ENCODE measurements around the gene SLC39A11. TPM values are rescaled to one million over a fixed set of nuclear protein-coding genes. Genes with fewer than 3 reads are reported as not detected.

The SLC39A11 gene
- total RNA-seq, 2 experiments from 2014 or later: 25.6 to 51.5 TPM

DNA sequence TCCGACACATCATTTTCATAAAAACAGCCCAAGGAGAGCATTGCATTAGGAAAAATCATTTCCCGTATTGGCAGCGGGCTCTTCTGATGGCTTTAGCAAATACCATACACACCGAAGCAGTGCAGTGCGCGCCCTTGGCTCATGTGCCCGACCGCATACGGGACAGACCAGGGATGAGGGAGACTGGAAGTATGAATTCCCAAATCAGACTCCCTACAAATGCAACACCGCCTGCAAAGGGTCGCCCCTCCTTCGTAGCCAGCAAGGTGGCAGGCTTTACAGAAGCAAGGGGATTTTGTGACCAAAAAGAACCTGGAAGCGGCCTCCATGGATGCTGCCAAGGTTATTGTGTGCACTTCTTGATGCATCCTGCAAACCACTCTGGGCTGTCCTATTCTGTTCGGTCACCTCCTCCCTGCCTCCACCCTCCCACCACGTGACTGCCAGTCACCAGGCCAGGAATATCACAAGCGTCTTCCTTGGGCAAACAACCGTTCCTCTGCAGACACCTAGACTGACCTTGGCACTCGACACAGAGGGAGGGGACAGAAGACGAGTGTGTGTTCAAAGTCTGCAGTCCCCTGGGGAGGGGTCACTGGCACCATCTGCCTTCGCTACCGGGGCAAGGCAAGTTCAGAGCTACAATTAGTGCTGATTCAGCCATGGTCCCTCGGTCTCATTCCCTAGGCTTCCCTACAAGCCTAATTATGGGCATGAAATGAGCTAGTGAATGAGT is 460.4 kb downstream of the SLC39A11 start:
- POLR2A ChIA-PET: no interaction called here
- H3K9me3 ChIP-seq (ENCODE audit: low read length): no peaks in the 10 kb centered on the region
- no peaks in the 10 kb centered on the region for H3K9me2 ChIP-seq (ENCODE audit: insufficient read depth, low read length)
- no peaks in the 10 kb centered on the region for H3K79me2 ChIP-seq (ENCODE audit: insufficient read depth, low read depth, low read length)
- no peak overlapping the region for H3K4me3 ChIP-seq (ENCODE audit: low read depth, low read length, poor library complexity, severe bottlenecking)
- DNase-seq (ENCODE audit: low spot score): no peak
- CTCF ChIA-PET (ENCODE audit: unreplicated experiment): no interaction called here
- no peak overlapping the region for H3K4me2 ChIP-seq (ENCODE audit: low read length)
- H3K36me3 ChIP-seq (ENCODE audit: insufficient read depth, low read length): no peaks in the 10 kb centered on the region
- H3K4me1 ChIP-seq (ENCODE audit: insufficient read depth, low read length, poor library complexity, severe bottlenecking): no peaks in the 10 kb centered on the region
- intact Hi-C loops (cut with micrococcal nuclease; ENCODE audit: unreplicated experiment): no loop called here
- H3K27ac ChIP-seq (ENCODE audit: low read depth, low read length, poor library complexity, severe bottlenecking): no peak overlapping the region
- TF ChIP-seq, protein P1, sequence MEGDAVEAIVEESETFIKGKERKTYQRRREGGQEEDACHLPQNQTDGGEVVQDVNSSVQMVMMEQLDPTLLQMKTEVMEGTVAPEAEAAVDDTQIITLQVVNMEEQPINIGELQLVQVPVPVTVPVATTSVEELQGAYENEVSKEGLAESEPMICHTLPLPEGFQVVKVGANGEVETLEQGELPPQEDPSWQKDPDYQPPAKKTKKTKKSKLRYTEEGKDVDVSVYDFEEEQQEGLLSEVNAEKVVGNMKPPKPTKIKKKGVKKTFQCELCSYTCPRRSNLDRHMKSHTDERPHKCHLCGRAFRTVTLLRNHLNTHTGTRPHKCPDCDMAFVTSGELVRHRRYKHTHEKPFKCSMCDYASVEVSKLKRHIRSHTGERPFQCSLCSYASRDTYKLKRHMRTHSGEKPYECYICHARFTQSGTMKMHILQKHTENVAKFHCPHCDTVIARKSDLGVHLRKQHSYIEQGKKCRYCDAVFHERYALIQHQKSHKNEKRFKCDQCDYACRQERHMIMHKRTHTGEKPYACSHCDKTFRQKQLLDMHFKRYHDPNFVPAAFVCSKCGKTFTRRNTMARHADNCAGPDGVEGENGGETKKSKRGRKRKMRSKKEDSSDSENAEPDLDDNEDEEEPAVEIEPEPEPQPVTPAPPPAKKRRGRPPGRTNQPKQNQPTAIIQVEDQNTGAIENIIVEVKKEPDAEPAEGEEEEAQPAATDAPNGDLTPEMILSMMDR (conservative IDR thresholded peaks at IDR 0.05; ENCODE audit: low read length): no peak
- TF ChIP-seq EZH2phosphoT487 (IDR thresholded peaks at IDR 0.05; ENCODE audit: borderline replicate concordance, low read depth, low read length): no peak
- no peaks in the 10 kb centered on the region for H4K20me1 ChIP-seq (ENCODE audit: insufficient read depth, low read length)
- BruUV-seq (replicated peaks): no TSS peak
- no peak overlapping the region for H2AFZ ChIP-seq (ENCODE audit: low read length)

DNA sequence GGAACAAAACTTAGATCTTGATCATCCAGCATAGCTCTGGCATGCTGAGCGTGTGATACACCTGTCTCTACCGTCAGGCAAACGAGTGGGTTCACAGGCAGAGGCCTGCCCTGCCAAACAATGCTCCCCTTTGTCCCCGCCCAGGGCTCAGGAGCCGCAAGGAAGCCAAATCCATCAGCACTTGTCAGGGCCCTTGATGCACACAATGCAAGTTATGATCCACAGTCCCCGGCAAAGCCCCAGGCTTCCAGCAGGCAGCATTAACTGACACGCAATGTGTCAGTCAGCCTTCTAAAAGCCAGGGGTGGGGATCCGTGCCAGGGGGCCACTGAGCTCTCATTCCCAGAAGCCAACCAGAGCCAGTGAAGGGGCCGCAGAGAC is 460.9 kb downstream of the SLC39A11 start:
- no peak overlapping the region for H3K27ac ChIP-seq (ENCODE audit: low read depth, low read length, poor library complexity, severe bottlenecking)
- ChIA-PET CTCF (ENCODE audit: unreplicated experiment) (no interaction called here), POLR2A (no interaction called here)
- H4K20me1 ChIP-seq (ENCODE audit: insufficient read depth, low read length): no peaks in the 10 kb centered on the region
- DNase-seq (ENCODE audit: low spot score): no peak
- no peaks in the 10 kb centered on the region for H3K79me2 ChIP-seq (ENCODE audit: insufficient read depth, low read depth, low read length)
- no peak overlapping the region for H3K4me2 ChIP-seq (ENCODE audit: low read length)
- intact Hi-C loops (cut with micrococcal nuclease; ENCODE audit: unreplicated experiment): no loop called here
- no peak overlapping the region for H2AFZ ChIP-seq (ENCODE audit: low read length)
- no peaks in the 10 kb centered on the region for H3K36me3 ChIP-seq (ENCODE audit: insufficient read depth, low read length)
- no peaks in the 10 kb centered on the region for H3K4me1 ChIP-seq (ENCODE audit: insufficient read depth, low read length, poor library complexity, severe bottlenecking)
- no peak overlapping the region for H3K4me3 ChIP-seq (ENCODE audit: low read depth, low read length, poor library complexity, severe bottlenecking)
- H3K9me2 ChIP-seq (ENCODE audit: insufficient read depth, low read length): no peaks in the 10 kb centered on the region
- no peaks in the 10 kb centered on the region for H3K9me3 ChIP-seq (ENCODE audit: low read length)
- BruUV-seq (replicated peaks): no TSS peak
- TF ChIP-seq EZH2phosphoT487 (IDR thresholded peaks at IDR 0.05; ENCODE audit: borderline replicate concordance, low read depth, low read length): no peak

DNA sequence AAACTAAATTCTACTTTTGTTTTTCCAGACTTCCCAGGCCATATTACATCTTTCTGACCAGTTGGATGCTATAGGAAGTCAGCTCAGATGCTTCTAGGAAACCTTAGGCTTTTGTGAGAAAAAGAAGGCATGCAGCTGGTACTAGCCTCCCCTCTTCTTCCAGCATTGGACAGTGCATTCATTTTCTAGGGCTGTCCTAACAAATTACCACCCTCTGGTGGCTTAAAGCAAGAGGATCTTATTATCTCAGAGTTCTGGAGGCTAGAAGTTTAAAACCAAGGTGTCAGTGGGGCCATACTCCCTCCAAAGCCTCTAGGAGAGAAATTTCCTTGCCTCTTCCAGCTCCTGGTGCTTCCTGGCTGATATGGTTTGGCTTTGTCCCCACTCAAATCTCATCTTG is 467.8 kb downstream of the SLC39A11 start:
- no peaks in the 10 kb centered on the region for H3K36me3 ChIP-seq (ENCODE audit: insufficient read depth, low read length)
- no TSS peak for BruUV-seq (replicated peaks)
- ChIA-PET CTCF (ENCODE audit: unreplicated experiment) (no interaction called here), POLR2A (interaction anchor here (0.5 kb wide), 1 partner anchor 96 kb away, joined by 4 read pairs; no protein-coding TSS in a partner anchor)
- no peaks in the 10 kb centered on the region for H3K9me2 ChIP-seq (ENCODE audit: insufficient read depth, low read length)
- H4K20me1 ChIP-seq (ENCODE audit: insufficient read depth, low read length): no peaks in the 10 kb centered on the region
- H3K4me2 ChIP-seq (ENCODE audit: low read length): no peak overlapping the region
- TF ChIP-seq, protein P1 (conservative IDR thresholded peaks at IDR 0.05; ENCODE audit: low read length): no peak
- DNase-seq (ENCODE audit: low spot score): no peak
- no peak overlapping the region for H3K27ac ChIP-seq (ENCODE audit: low read depth, low read length, poor library complexity, severe bottlenecking)
- 0 out of 2 replicates have a peak, but pooled peaks cover 5% of the 10 kb centered on the region for H3K9me3 ChIP-seq (ENCODE audit: low read length)
- no peak overlapping the region for H3K4me3 ChIP-seq (ENCODE audit: low read depth, low read length, poor library complexity, severe bottlenecking)
- no peak overlapping the region for H2AFZ ChIP-seq (ENCODE audit: low read length)
- H3K79me2 ChIP-seq (ENCODE audit: insufficient read depth, low read depth, low read length): no peaks in the 10 kb centered on the region
- no peaks in the 10 kb centered on the region for H3K4me1 ChIP-seq (ENCODE audit: insufficient read depth, low read length, poor library complexity, severe bottlenecking)
- intact Hi-C loops (cut with micrococcal nuclease; ENCODE audit: unreplicated experiment): no loop called here

Data from OCI-LY7 (cell line).